Gastroesophageal sphincter (tissue), 4 donors: Measurements from ENCODE around the gene ALPI. TPM values are rescaled to one million over a fixed set of nuclear protein-coding genes. Genes with fewer than 3 reads are reported as not detected.

Source experiments
- ATAC-seq: fragments of 150-250 bp; one replicate; pipeline ENCODE4 v1.9.1; 2016; ENCODE audit warnings: mild to moderate bottlenecking, moderate library complexity
- H3K27ac ChIP-seq, 4 donors: fragments of 200-600 bp; sonication (generic) in 3 of 4; 1 replicate in 3 of 4; 2 replicates in 1 of 4; pipeline ENCODE4 v1.5.1; 2016 to 2019
- H3K27me3 ChIP-seq: fragments of 200-600 bp; sonication (generic); one replicate; pipeline ENCODE4 v1.5.1; 2019
- H3K36me3 ChIP-seq, 2 donors: fragments of 200-600 bp; sonication (generic); one replicate each; pipeline ENCODE4 v1.5.1; 2019; ENCODE audit warnings: control low read depth in 1 of 2
- H3K4me1 ChIP-seq, 3 donors: fragments of 200-600 bp; sonication (generic); 1 replicate in 2 of 3; 2 replicates in 1 of 3; pipeline ENCODE4 v1.5.1; 2016 to 2019; ENCODE audit warnings: control low read depth in 2 of 3
- H3K4me3 ChIP-seq, 2 donors: fragments of 200-600 bp; sonication (generic); one replicate each; pipeline ENCODE4 v1.5.1; 2019; ENCODE audit warnings: mild to moderate bottlenecking in 1 of 2, moderate library complexity in 1 of 2
- H3K9me3 ChIP-seq, 3 donors: fragments of 200-600 bp; sonication (generic); one replicate each; pipeline ENCODE4 v1.5.1; 2017 to 2019; ENCODE audit warnings: control low read depth in 2 of 3
- CTCF ChIP-seq, 4 experiments: fragments of 200-600 bp in 2 of 4; fragments of 450-650 bp in 2 of 4; sonication (generic) in 1 of 4; IDR thresholded peaks; one replicate each; pipeline ENCODE4 v1.5.1; 2017 to 2019; ENCODE audit warnings: antibody characterized with exemption in 4 of 4, mild to moderate bottlenecking in 2 of 4, moderate library complexity in 2 of 4
- EP300 ChIP-seq: sonication (generic); formaldehyde crosslinking; IDR thresholded peaks from one replicate; pipeline ENCODE4 v1.6.1; 2017; ENCODE audit warnings: antibody characterized with exemption, mild to moderate bottlenecking
- POLR2A ChIP-seq, 2 donors: fragments of 450-650 bp; IDR thresholded peaks; one replicate each; pipeline ENCODE4 v1.6.1; 2017; ENCODE audit warnings: antibody characterized with exemption in 2 of 2, mild to moderate bottlenecking in 2 of 2, moderate library complexity in 1 of 2
- POLR2AphosphoS5 ChIP-seq: sonication (generic); formaldehyde crosslinking; IDR thresholded peaks from one replicate; pipeline ENCODE4 v1.6.1; 2017; ENCODE audit warnings: antibody characterized with exemption
- WGBS, 2 donors: methylation state at CpG; one replicate each; pipeline ENCODE4 v1.1.5; 2018; ENCODE audit warnings: low coverage in 1 of 2; 5-methylcytosine and 5-hydroxymethylcytosine counted together
- total RNA-seq, 4 donors: library from RNA; depleted of rRNA; stranded (reverse); fragments of >200 nt; gene quantifications; one replicate each; pipeline ENCODE4 v1.1.0, GENCODE V29; 2016

Gene ALPI
- total RNA-seq, 4 donors from 2014 or later = not detected

GRCh38 chr2:232419245-232420072 lies 36.5 kb upstream of the ALPI start:
- H3K27me3 ChIP-seq = peaks cover 97% of the 10 kb centered on the region
- TF ChIP-seq CTCF (IDR thresholded peaks at IDR 0.05) (no peak), EP300 (no peak), POLR2A (IDR thresholded peaks at IDR 0.05) (no peak), POLR2AphosphoS5 (no peak)
- H3K27ac ChIP-seq = no peak overlapping the region
- no peak for ATAC-seq
- H3K36me3 ChIP-seq = no peaks in the 10 kb centered on the region
- peak overlapping the region in 1 of 2 donors; percentile 40 for H3K4me3 ChIP-seq
- peaks cover 0 to 29% (median 13%) of the 10 kb centered on the region in 3 donors for H3K4me1 ChIP-seq
- WGBS, 2 donors = 0% methylated on average over 4 of the region's 79 CpGs; no CpG with 5 or more reads in 1 of the 2 donors
- peaks cover 0 to 17% (median 0%) of the 10 kb centered on the region in 3 donors for H3K9me3 ChIP-seq

- H3K9me3 ChIP-seq = peaks cover 0 to 17% (median 0%) of the 10 kb centered on the region in 3 donors
- no peak overlapping the region for H3K4me3 ChIP-seq
- peaks cover 97% of the 10 kb centered on the region for H3K27me3 ChIP-seq
- H3K27ac ChIP-seq = no peak overlapping the region
- H3K4me1 ChIP-seq = peaks cover 0 to 29% (median 13%) of the 10 kb centered on the region in 3 donors
- TF ChIP-seq CTCF (IDR thresholded peaks at IDR 0.05) (no peak), EP300 (no peak), POLR2A (IDR thresholded peaks at IDR 0.05) (no peak), POLR2AphosphoS5 (no peak)
- no peaks in the 10 kb centered on the region for H3K36me3 ChIP-seq
- 0% methylated on average over 4 of the region's 22 CpGs; no CpG with 5 or more reads in 1 of the 2 donors for WGBS, 2 donors
- no peak for ATAC-seq
Measured at GRCh38 chr2:232420073-232420454, 35.9 kb upstream of the ALPI start.

DNA sequence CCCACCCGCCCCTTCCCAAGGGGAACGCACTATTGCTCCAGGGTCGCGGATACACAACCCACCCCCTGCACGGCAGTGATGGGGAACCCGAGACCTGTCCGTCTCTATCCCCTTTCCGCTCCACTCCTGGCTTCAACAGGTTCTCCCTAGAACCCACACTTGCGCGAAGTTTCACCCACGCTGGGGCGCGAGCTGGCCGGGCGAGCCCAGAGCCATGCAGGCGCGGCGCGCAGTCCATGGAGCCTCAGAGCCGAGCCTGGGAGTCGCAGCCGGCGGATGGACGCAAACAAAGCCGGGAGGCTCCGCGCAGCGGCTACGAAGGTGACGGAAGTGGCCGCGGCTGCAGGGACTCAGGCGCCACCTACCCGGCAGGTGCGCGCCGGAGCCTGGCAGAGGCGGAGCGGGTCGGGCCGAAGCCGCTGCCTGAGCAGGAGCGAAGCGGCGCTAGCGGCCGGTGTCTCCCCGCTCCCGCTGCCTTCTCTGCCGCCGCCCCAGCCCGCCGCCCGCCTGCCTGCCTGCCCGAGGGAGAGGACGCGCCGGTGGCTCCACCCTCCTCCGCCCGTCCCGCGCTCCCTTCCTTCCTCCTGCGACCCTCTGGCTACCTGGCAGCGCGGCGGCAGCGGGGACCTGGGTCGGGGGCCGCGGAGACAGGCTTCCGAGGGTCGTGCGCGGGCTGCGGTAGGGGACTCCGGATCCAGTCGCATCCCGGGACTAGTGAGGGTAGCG lies 35.3 kb upstream of the ALPI start:
- H3K9me3 ChIP-seq = peaks cover 0 to 17% (median 0%) of the 10 kb centered on the region in 3 donors
- TF ChIP-seq POLR2AphosphoS5 = no peak
- TF ChIP-seq CTCF (IDR thresholded peaks at IDR 0.05) = no peak
- TF ChIP-seq POLR2A (IDR thresholded peaks at IDR 0.05) = no peak
- TF ChIP-seq EP300 = no peak
- WGBS, 2 donors = 3% methylated on average over 10 of the region's 79 CpGs; no CpG with 5 or more reads in 1 of the 2 donors
- peaks cover 0 to 29% (median 13%) of the 10 kb centered on the region in 3 donors for H3K4me1 ChIP-seq
- peaks cover 91% of the 10 kb centered on the region for H3K27me3 ChIP-seq
- no peak for ATAC-seq
- peak overlapping the region in 1 of 2 donors; percentile 14 for H3K4me3 ChIP-seq
- H3K36me3 ChIP-seq = no peaks in the 10 kb centered on the region
- H3K27ac ChIP-seq = no peak overlapping the region

GRCh38 chr2:232421189-232421785 lies 34.7 kb upstream of the ALPI start:
- no CpG with 5 or more reads among the region's 22 CpGs for WGBS, 2 donors
- no peak overlapping the region for H3K4me3 ChIP-seq
- no peak overlapping the region for H3K27ac ChIP-seq
- no peaks in the 10 kb centered on the region for H3K36me3 ChIP-seq
- no peak for ATAC-seq
- TF ChIP-seq CTCF (IDR thresholded peaks at IDR 0.05) (no peak), POLR2AphosphoS5 (no peak), EP300 (no peak), POLR2A (IDR thresholded peaks at IDR 0.05) (no peak)
- peaks cover 86% of the 10 kb centered on the region for H3K27me3 ChIP-seq
- peaks cover 0 to 29% (median 13%) of the 10 kb centered on the region in 3 donors for H3K4me1 ChIP-seq
- H3K9me3 ChIP-seq = peaks cover 0 to 17% (median 0%) of the 10 kb centered on the region in 3 donors
